HepG2 (cell line): ENCODE measurements around the gene XPC. TPM values are rescaled to one million over a fixed set of nuclear protein-coding genes. Genes with fewer than 3 reads are reported as not detected.

ENCODE experiments used
- ARNTL ChIP-seq: sonication (generic); formaldehyde crosslinking; IDR thresholded peaks from 2 replicates; pipeline ENCODE4 v1.4.0; 2020; ENCODE audit warnings: mild to moderate bottlenecking, missing genetic modification reagents
- FOXJ3 ChIP-seq: sonication (generic); formaldehyde crosslinking; IDR thresholded peaks from 2 replicates; pipeline ENCODE4 v1.4.0; 2020; ENCODE audit warnings: missing genetic modification reagents, mild to moderate bottlenecking, borderline replicate concordance
- FOXK1 ChIP-seq: sonication (generic); formaldehyde crosslinking; IDR thresholded peaks from 2 replicates; pipeline ENCODE4 v1.4.0; 2020; ENCODE audit warnings: low read depth, missing genetic modification reagents, borderline replicate concordance
- KAT7 ChIP-seq: IDR thresholded peaks from 2 replicates; pipeline ENCODE4 v1.6.1; 2018; ENCODE audit warnings: borderline replicate concordance, missing compliant biosample characterization
- KAT8 ChIP-seq: IDR thresholded peaks from 2 replicates; pipeline ENCODE4 v1.6.1; 2016; ENCODE audit warnings: missing genetic modification reagents, missing compliant biosample characterization
- PHF8 ChIP-seq: sonication (generic); formaldehyde crosslinking; IDR thresholded peaks from 2 replicates; pipeline ENCODE4 v1.5.0; 2020; ENCODE audit warnings: missing genetic modification reagents
- TBX2 ChIP-seq: sonication (generic); formaldehyde crosslinking; IDR thresholded peaks from 2 replicates; pipeline ENCODE4 v1.5.0; 2020; ENCODE audit warnings: missing genetic modification reagents, mild to moderate bottlenecking, borderline replicate concordance
- YEATS4 ChIP-seq: sonication (generic); formaldehyde crosslinking; IDR thresholded peaks from 2 replicates; pipeline ENCODE4 v1.4.0; 2020; ENCODE audit warnings: missing genetic modification reagents, borderline replicate concordance
- ZNF124 ChIP-seq: sonication (generic); formaldehyde crosslinking; IDR thresholded peaks from 2 replicates; pipeline ENCODE4 v1.4.0; 2020; ENCODE audit warnings: missing genetic modification reagents
- ZNF550 ChIP-seq: sonication (generic); formaldehyde crosslinking; IDR thresholded peaks from 2 replicates; pipeline ENCODE4 v1.4.0; 2020; ENCODE audit warnings: mild to moderate bottlenecking, missing genetic modification reagents, borderline replicate concordance
- polyA plus RNA-seq, 8 experiments: library from polyadenylated mRNA; depleted of rRNA in 3 of 8; stranded (reverse) in 7 of 8; unstranded in 1 of 8; fragments of >200 nt; fragmentation: Illumina TruSeq in 4 of 8; extraction: Trizol in 4 of 8; gene quantifications; 2 replicates each; pipeline versions ENCODE4 v1.2.1 to v1.2.3, GENCODE V29; 2011 to 2016; ENCODE audit warnings: low read depth in 4 of 8, missing spikeins in 1 of 8, mixed read lengths in 1 of 8; ENCODE audit not compliant: insufficient read depth in 1 of 8
- total RNA-seq, 5 experiments: library from RNA; depleted of rRNA; stranded (reverse); fragments of >200 nt; fragmentation: Illumina TruSeq; extraction: Trizol; gene quantifications; 2 replicates each; pipeline ENCODE4 v1.2.3, GENCODE V29; 2016; ENCODE audit warnings: low read depth in 1 of 5
- TF ChIP-seq, protein P1 (sequence below): sonication (generic); formaldehyde crosslinking; IDR thresholded peaks from 2 replicates; pipeline ENCODE4 v1.5.0; 2020; ENCODE audit warnings: mild to moderate bottlenecking, missing genetic modification reagents
- TF ChIP-seq, protein P2 (sequence below): sonication (generic); formaldehyde crosslinking; IDR thresholded peaks from 2 replicates; pipeline ENCODE4 v1.9.0; 2021; ENCODE audit warnings: missing genetic modification reagents, mild to moderate bottlenecking, borderline replicate concordance
- TF ChIP-seq, protein P3 (sequence below): sonication (generic); formaldehyde crosslinking; IDR thresholded peaks from 2 replicates; pipeline ENCODE4 v1.5.0; 2020; ENCODE audit warnings: missing genetic modification reagents
- TF ChIP-seq, protein P4 (sequence below): IDR thresholded peaks from 2 replicates; pipeline ENCODE4 v1.6.1; 2016; ENCODE audit warnings: low read depth, control low read depth
- TF ChIP-seq, protein P5 (sequence below): IDR thresholded peaks from 2 replicates; pipeline ENCODE4 v1.6.1; 2016; ENCODE audit warnings: missing compliant biosample characterization, missing genetic modification reagents, borderline replicate concordance
- TF ChIP-seq, protein P6 (sequence below): sonication (generic); formaldehyde crosslinking; IDR thresholded peaks from 2 replicates; pipeline ENCODE4 v1.4.0; 2020; ENCODE audit warnings: missing genetic modification reagents

XPC gene
- total and polyA plus RNA-seq, 2 of the 13 experiments (the other 11 are each of a cell fraction or from before 2014, with no cell fraction given): 9.4 to 24.1 TPM

DNA sequence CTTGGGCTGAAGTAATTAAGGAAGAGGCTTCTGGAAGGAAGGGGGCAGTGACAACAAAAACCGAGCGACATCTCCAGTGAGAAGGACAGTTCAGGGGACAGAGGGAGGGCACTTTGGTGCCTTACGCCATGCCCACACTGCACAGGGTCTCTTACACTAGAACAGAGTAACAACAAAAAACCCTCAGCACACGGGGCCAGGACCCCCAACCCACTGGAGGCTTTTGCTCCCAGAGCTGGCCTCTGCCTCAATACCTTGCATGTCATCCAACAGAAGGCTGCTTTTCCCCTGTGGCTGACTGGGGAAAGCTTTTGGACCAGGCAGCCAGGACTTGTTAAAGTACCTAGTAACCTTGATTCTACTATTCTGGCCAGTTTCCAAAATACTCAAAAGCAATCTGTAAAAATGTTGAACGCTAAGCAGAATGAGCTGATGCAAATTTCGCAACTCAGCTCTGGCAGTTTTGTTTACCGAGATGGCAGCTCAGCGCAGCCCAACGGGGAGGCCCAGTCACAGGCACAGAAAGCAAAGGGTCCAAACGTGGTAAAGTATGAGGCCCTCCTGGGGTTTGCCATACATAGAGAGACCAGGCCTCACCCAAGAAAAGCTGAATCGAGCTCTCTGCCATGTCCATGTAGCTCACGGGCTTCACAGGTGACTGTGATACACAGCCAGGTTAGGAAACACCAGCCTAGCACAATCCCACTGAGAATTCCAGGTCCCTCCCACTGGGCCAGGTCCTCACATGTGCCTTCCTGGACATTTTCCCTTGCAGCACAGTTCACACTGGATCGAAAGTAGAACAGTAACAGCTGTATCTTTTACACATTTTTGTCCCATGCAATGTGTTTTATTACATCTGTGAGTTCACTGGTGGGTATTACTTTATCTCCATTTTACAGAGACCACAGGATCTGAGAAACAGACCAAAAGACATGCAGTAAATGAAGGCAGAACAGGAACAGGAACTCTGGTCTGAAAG is 59.7 kb downstream of the XPC start (continued):
- TF ChIP-seq, protein P1, sequence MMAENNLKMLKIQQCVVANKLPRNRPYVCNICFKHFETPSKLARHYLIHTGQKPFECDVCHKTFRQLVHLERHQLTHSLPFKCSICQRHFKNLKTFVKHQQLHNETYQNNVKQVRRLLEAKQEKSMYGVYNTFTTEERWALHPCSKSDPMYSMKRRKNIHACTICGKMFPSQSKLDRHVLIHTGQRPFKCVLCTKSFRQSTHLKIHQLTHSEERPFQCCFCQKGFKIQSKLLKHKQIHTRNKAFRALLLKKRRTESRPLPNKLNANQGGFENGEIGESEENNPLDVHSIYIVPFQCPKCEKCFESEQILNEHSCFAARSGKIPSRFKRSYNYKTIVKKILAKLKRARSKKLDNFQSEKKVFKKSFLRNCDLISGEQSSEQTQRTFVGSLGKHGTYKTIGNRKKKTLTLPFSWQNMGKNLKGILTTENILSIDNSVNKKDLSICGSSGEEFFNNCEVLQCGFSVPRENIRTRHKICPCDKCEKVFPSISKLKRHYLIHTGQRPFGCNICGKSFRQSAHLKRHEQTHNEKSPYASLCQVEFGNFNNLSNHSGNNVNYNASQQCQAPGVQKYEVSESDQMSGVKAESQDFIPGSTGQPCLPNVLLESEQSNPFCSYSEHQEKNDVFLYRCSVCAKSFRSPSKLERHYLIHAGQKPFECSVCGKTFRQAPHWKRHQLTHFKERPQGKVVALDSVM (CRISPR knock-in tag): 0 out of 2 replicates have a peak, but pooled peaks have one; percentile 10
- TF ChIP-seq, protein P2, sequence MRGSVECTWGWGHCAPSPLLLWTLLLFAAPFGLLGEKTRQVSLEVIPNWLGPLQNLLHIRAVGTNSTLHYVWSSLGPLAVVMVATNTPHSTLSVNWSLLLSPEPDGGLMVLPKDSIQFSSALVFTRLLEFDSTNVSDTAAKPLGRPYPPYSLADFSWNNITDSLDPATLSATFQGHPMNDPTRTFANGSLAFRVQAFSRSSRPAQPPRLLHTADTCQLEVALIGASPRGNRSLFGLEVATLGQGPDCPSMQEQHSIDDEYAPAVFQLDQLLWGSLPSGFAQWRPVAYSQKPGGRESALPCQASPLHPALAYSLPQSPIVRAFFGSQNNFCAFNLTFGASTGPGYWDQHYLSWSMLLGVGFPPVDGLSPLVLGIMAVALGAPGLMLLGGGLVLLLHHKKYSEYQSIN (CRISPR knock-in tag): no peak
- TF ChIP-seq, protein P3, sequence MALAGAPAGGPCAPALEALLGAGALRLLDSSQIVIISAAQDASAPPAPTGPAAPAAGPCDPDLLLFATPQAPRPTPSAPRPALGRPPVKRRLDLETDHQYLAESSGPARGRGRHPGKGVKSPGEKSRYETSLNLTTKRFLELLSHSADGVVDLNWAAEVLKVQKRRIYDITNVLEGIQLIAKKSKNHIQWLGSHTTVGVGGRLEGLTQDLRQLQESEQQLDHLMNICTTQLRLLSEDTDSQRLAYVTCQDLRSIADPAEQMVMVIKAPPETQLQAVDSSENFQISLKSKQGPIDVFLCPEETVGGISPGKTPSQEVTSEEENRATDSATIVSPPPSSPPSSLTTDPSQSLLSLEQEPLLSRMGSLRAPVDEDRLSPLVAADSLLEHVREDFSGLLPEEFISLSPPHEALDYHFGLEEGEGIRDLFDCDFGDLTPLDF (CRISPR knock-in tag): no peak
- peak; percentile 78 for TF ChIP-seq TBX2 (CRISPR knock-in tag)
- TF ChIP-seq, protein P4, sequence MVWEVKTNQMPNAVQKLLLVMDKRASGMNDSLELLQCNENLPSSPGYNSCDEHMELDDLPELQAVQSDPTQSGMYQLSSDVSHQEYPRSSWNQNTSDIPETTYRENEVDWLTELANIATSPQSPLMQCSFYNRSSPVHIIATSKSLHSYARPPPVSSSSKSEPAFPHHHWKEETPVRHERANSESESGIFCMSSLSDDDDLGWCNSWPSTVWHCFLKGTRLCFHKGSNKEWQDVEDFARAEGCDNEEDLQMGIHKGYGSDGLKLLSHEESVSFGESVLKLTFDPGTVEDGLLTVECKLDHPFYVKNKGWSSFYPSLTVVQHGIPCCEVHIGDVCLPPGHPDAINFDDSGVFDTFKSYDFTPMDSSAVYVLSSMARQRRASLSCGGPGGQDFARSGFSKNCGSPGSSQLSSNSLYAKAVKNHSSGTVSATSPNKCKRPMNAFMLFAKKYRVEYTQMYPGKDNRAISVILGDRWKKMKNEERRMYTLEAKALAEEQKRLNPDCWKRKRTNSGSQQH (CRISPR knock-in tag): 0 out of 2 replicates have a peak, but pooled peaks have one; percentile 50
- peak; percentile 59; the same call in 1 of the 2 replicates for TF ChIP-seq ZNF124 (CRISPR knock-in tag)
- TF ChIP-seq, protein P5, sequence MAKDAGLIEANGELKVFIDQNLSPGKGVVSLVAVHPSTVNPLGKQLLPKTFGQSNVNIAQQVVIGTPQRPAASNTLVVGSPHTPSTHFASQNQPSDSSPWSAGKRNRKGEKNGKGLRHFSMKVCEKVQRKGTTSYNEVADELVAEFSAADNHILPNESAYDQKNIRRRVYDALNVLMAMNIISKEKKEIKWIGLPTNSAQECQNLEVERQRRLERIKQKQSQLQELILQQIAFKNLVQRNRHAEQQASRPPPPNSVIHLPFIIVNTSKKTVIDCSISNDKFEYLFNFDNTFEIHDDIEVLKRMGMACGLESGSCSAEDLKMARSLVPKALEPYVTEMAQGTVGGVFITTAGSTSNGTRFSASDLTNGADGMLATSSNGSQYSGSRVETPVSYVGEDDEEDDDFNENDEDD (CRISPR knock-in tag): 0 out of 2 replicates have a peak, but pooled peaks have one; percentile 7
- TF ChIP-seq, protein P6, sequence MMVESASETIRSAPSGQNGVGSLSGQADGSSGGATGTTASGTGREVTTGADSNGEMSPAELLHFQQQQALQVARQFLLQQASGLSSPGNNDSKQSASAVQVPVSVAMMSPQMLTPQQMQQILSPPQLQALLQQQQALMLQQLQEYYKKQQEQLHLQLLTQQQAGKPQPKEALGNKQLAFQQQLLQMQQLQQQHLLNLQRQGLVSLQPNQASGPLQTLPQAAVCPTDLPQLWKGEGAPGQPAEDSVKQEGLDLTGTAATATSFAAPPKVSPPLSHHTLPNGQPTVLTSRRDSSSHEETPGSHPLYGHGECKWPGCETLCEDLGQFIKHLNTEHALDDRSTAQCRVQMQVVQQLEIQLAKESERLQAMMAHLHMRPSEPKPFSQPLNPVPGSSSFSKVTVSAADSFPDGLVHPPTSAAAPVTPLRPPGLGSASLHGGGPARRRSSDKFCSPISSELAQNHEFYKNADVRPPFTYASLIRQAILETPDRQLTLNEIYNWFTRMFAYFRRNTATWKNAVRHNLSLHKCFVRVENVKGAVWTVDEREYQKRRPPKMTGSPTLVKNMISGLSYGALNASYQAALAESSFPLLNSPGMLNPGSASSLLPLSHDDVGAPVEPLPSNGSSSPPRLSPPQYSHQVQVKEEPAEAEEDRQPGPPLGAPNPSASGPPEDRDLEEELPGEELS (CRISPR knock-in tag): peak; percentile 85
- TF ChIP-seq FOXJ3 (CRISPR knock-in tag): peak; percentile 58; the same call in 1 of the 2 replicates
- TF ChIP-seq ARNTL (CRISPR knock-in tag): 0 out of 2 replicates have a peak, but pooled peaks have one; percentile 56
- TF ChIP-seq PHF8 (CRISPR knock-in tag): peak; percentile 55
- peak; percentile 77 for TF ChIP-seq KAT8 (CRISPR knock-in tag)
- TF ChIP-seq FOXK1 (CRISPR knock-in tag): 0 out of 2 replicates have a peak, but pooled peaks have one; percentile 43
- 0 out of 2 replicates have a peak, but pooled peaks have one; percentile 31 for TF ChIP-seq KAT7 (CRISPR knock-in tag)
- no peak for TF ChIP-seq ZNF550 (CRISPR knock-in tag)
- peak; percentile 73; the same call in 1 of the 2 replicates for TF ChIP-seq YEATS4
